Testis (tissue), 3 donors: ENCODE measurements around the gene EDNRB. TPM values are rescaled to one million over a fixed set of nuclear protein-coding genes. Genes with fewer than 3 reads are reported as not detected.
"Not testable (repeated sequence)": the region's sequence is repeated elsewhere in the genome, so short reads cannot be mapped to it uniquely, and the experiment has no call there.

Experiments
- DNase-seq: peaks from one replicate; pipeline ENCODE4 v3.0.0-alpha.2; 2019
- H3K27ac ChIP-seq, 2 donors: fragments of 200-600 bp; sonication (generic); one replicate each; pipeline ENCODE4 v1.5.1; 2019
- H3K27me3 ChIP-seq: fragments of 200-600 bp; sonication (generic); one replicate; pipeline ENCODE4 v1.5.1; 2019
- H3K36me3 ChIP-seq: fragments of 200-600 bp; sonication (generic); one replicate; pipeline ENCODE4 v1.5.1; 2017; ENCODE audit warnings: low read depth; ENCODE audit errors: missing control alignments
- H3K4me1 ChIP-seq: fragments of 200-600 bp; sonication (generic); one replicate; pipeline ENCODE4 v1.5.1; 2019
- H3K4me3 ChIP-seq, 2 donors: fragments of 200-600 bp; sonication (generic); one replicate each; pipeline ENCODE4 v1.5.1; 2017 to 2019
- H3K9me3 ChIP-seq: fragments of 200-600 bp; sonication (generic); one replicate; pipeline ENCODE4 v1.5.1; 2017
- CTCF ChIP-seq, 3 experiments: fragments of 450-650 bp in 2 of 3; fragments of 200-600 bp in 1 of 3; sonication (generic) in 1 of 3; IDR thresholded peaks; one replicate each; pipeline ENCODE4 v1.5.1; 2016 to 2019; ENCODE audit warnings: antibody characterized with exemption in 3 of 3, mild to moderate bottlenecking in 2 of 3, moderate library complexity in 1 of 3
- POLR2A ChIP-seq: fragments of 450-650 bp; IDR thresholded peaks from one replicate; pipeline ENCODE4 v1.6.1; 2017; ENCODE audit warnings: antibody characterized with exemption, mild to moderate bottlenecking, moderate library complexity
- WGBS, 2 donors: methylation state at CpG; one replicate each; pipeline ENCODE4 v1.1.5; 2018; 5-methylcytosine and 5-hydroxymethylcytosine counted together
- intact Hi-C: fragments of 100-400 bp; cut with DNase I; formaldehyde crosslinking; loops from one replicate; pipeline ENCODE4 v1.15.1; 2023; ENCODE audit warnings: low total_unique reads
- polyA plus RNA-seq: library from polyadenylated mRNA; stranded (reverse); fragments of 350-450 nt; fragmentation: Illumina TruSeq; extraction: RNeasy Lipid Tissue Mini Kit (QIAGEN cat#74804); gene quantifications from one replicate; pipeline ENCODE4 v1.2.3, GENCODE V29; 2014; ENCODE audit warnings: low read depth, low replicate concordance; ENCODE audit not compliant: insufficient read depth
- total RNA-seq, 2 donors: library from RNA; depleted of rRNA; stranded (reverse); fragments of >200 nt; gene quantifications; one replicate each; pipeline ENCODE4 v1.2.3, GENCODE V29; 2016

The EDNRB gene
- total and polyA plus RNA-seq, 3 donors from 2014 or later, result 3.5 to 5.9 (median 4.6) TPM

GRCh38 chr13:77946522-77946921 lies 27.9 kb upstream of the EDNRB start:
- DNase-seq, result no peak
- no peak overlapping the region for H3K27ac ChIP-seq
- H3K4me1 ChIP-seq, result no peaks in the 10 kb centered on the region
- H3K36me3 ChIP-seq, result no peaks in the 10 kb centered on the region
- TF ChIP-seq POLR2A (no peak), CTCF (IDR thresholded peaks at IDR 0.05) (no peak)
- intact Hi-C loops, result no loop called here
- no peak overlapping the region for H3K4me3 ChIP-seq
- no peaks in the 10 kb centered on the region for H3K9me3 ChIP-seq
- WGBS, 2 donors, result 39 to 46% methylated on average over 1 of the region's 1 CpG
- H3K27me3 ChIP-seq, result no peaks in the 10 kb centered on the region

GRCh38 chr13:77935063-77935462 lies 16.4 kb upstream of the EDNRB start:
- intact Hi-C loops, H3K27me3 ChIP-seq, H3K27ac ChIP-seq, DNase-seq, H3K9me3 ChIP-seq, H3K4me1 ChIP-seq, H3K36me3 ChIP-seq, H3K4me3 ChIP-seq: not testable (repeated sequence)
- 88 to 97% methylated on average over 7 of the region's 7 CpGs for WGBS, 2 donors

- H3K27me3 ChIP-seq, result no peaks in the 10 kb centered on the region
- no peaks in the 10 kb centered on the region for H3K4me1 ChIP-seq
- no peaks in the 10 kb centered on the region for H3K9me3 ChIP-seq
- TF ChIP-seq CTCF (IDR thresholded peaks at IDR 0.05) (no peak), POLR2A (no peak)
- no peak overlapping the region for H3K27ac ChIP-seq
- H3K36me3 ChIP-seq, result no peaks in the 10 kb centered on the region
- intact Hi-C loops, result no loop called here
- DNase-seq, result no peak
- H3K4me3 ChIP-seq, result no peak overlapping the region
Measured at GRCh38 chr13:77930430-77930829, 11.8 kb upstream of the EDNRB start.

- WGBS, 2 donors, result 20 to 32% methylated on average over 2 of the region's 2 CpGs
- intact Hi-C loops, result no loop called here
- Histone ChIP-seq H3K4me1 (no peaks in the 10 kb centered on the region), H3K27ac (no peak overlapping the region), H3K9me3 (no peaks in the 10 kb centered on the region), H3K36me3 (no peaks in the 10 kb centered on the region), H3K4me3 (no peak overlapping the region), H3K27me3 (no peaks in the 10 kb centered on the region)
- DNase-seq, result no peak
- TF ChIP-seq CTCF (IDR thresholded peaks at IDR 0.05), result no peak
- no peak for TF ChIP-seq POLR2A
Measured at GRCh38 chr13:77928909-77929308, 10.3 kb upstream of the EDNRB start.

- no peak overlapping the region for H3K4me3 ChIP-seq
- no peak for TF ChIP-seq CTCF (IDR thresholded peaks at IDR 0.05)
- no peak for TF ChIP-seq POLR2A
- no peaks in the 10 kb centered on the region for H3K36me3 ChIP-seq
- no peaks in the 10 kb centered on the region for H3K9me3 ChIP-seq
- intact Hi-C loops, result no loop called here
- no peaks in the 10 kb centered on the region for H3K4me1 ChIP-seq
- no peaks in the 10 kb centered on the region for H3K27me3 ChIP-seq
- WGBS, 2 donors, result 75 to 87% methylated on average over 4 to 14 of the region's 14 CpGs
- no peak for DNase-seq
- H3K27ac ChIP-seq, result no peak overlapping the region
Measured at GRCh38 chr13:77925616-77926015, 7.0 kb upstream of the EDNRB start.
